AG04450 (cell line): ENCODE measurements around the gene GALNT6. TPM values are rescaled to one million over a fixed set of nuclear protein-coding genes. Genes with fewer than 3 reads are reported as not detected.

Experiments used
- CTCF ChIA-PET: fragments of 300-600, 350-600 bp; formaldehyde crosslinking; extraction: SDS; loops from one replicate; lab custom pipeline; 2022; ENCODE audit warnings: antibody characterized with exemption, inconsistent platforms; lab: Charles Lee
- POLR2A ChIA-PET: fragments of 350-600 bp; formaldehyde crosslinking; extraction: SDS; loops from one replicate; lab custom pipeline; 2021; ENCODE audit warnings: antibody characterized with exemption, inconsistent platforms; lab: Yijun Ruan, JAX
- DNase-seq: peaks from one replicate; pipeline ENCODE4 v3.0.0-alpha.2; 2011; ENCODE audit warnings: low read depth, low spot score
- H3K27ac ChIP-seq: one replicate; pipeline ENCODE4 v1.5.1; 2012; ENCODE audit warnings: low read depth, low read length, control low read depth
- H3K27me3 ChIP-seq: one replicate; pipeline ENCODE4 v1.6.0; 2012; ENCODE audit warnings: low read length; ENCODE audit not compliant: control insufficient read depth, insufficient read depth
- H3K4me3 ChIP-seq: 2 replicates; pipeline ENCODE4 v1.5.1; 2011; ENCODE audit warnings: mild to moderate bottlenecking, low read depth, low read length, control low read depth
- H3K9me3 ChIP-seq: 2 replicates; pipeline ENCODE4 v1.5.1; 2012; ENCODE audit warnings: low read length; ENCODE audit not compliant: control insufficient read depth, insufficient read depth
- polyA plus RNA-seq: library from polyadenylated mRNA; depleted of rRNA; stranded (reverse); fragments of >200 nt; gene quantifications from 2 replicates; pipeline ENCODE4 v1.2.3, GENCODE V29; 2011
- TF ChIP-seq, protein P1 (sequence below): IDR thresholded peaks from 2 replicates; pipeline ENCODE4 v1.5.1; 2011; ENCODE audit warnings: low read depth, low read length, control low read depth, inconsistent platforms

Gene GALNT6
- polyA plus RNA-seq, 1 experiment: 31.1 TPM

DNA sequence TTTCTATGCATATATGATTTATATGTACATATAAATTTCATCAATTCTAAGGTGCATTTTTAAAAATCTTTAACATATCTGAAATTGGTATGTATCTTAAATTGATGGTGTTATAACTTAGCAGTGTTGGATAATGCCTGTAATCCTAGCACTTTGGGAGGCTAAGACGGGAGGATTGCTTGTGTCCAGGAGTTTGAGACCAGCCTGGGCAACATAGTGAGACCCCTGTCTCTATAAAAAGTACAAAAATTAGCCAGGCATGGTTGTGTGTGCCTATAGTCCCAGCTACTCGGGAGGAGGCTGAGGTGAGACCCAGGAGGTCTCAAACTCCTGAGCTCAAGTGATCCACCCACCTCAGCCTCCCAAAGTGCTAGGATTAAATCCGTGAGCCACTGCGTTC, 6.5 kb upstream of the GALNT6 start:
- ChIA-PET POLR2A (no interaction called here), CTCF (interaction anchor here (1.1 kb wide), 1 partner anchor 478 kb away, joined by 3 read pairs; no protein-coding TSS in a partner anchor)
- H3K27me3 ChIP-seq: no peaks in the 10 kb centered on the region
- H3K4me3 ChIP-seq: no peak overlapping the region
- DNase-seq: no peak
- H3K9me3 ChIP-seq: no peaks in the 10 kb centered on the region
- no peak overlapping the region for H3K27ac ChIP-seq
- TF ChIP-seq, protein P1, sequence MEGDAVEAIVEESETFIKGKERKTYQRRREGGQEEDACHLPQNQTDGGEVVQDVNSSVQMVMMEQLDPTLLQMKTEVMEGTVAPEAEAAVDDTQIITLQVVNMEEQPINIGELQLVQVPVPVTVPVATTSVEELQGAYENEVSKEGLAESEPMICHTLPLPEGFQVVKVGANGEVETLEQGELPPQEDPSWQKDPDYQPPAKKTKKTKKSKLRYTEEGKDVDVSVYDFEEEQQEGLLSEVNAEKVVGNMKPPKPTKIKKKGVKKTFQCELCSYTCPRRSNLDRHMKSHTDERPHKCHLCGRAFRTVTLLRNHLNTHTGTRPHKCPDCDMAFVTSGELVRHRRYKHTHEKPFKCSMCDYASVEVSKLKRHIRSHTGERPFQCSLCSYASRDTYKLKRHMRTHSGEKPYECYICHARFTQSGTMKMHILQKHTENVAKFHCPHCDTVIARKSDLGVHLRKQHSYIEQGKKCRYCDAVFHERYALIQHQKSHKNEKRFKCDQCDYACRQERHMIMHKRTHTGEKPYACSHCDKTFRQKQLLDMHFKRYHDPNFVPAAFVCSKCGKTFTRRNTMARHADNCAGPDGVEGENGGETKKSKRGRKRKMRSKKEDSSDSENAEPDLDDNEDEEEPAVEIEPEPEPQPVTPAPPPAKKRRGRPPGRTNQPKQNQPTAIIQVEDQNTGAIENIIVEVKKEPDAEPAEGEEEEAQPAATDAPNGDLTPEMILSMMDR: no peak

DNA sequence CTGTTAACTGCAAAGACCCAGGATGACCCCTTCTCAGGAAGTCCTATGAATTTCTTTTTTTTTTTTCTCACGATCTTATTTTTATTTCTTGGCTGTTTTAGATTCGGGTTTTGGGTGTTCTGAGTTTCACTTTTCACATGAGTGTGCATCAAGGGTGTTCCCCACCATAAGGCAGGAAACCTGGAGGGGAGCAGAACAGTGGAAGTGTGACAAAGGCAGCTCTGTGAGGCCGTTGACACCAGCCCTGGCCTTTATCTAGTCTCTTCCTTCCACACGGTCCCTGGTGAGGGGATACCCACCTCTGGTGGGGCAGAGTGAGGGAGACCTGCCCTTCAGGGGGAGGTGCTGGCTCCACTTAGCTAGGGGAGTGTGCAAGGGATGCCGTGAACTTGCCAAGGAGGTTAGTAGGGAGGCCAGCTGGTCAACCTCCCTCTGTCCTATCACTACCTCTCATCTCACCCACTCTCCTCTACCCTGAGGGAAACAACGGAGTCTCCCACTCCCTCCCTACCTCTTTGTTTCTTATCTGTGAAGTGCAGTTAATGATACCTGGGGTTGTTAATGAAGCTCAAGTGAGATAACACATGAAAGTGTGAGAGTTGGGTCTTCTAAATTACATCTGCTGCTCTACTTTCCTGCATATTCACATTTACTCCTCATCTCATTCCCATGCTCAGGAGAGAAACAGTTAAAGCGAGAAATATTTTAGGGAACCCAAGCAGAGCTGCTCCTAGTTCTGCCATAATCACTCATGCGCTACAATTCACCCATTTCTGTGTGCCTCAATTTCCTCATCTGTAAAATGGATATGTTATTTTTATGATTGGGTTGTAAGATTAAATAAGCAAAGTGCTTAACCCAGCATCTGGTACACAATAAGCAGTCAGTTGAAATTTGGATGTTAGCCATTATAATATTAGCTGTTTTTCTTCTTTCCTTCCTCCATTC, 4.4 kb upstream of the GALNT6 start:
- Histone ChIP-seq H3K27me3 (no peaks in the 10 kb centered on the region), H3K9me3 (no peaks in the 10 kb centered on the region), H3K4me3 (no peak overlapping the region), H3K27ac (no peak overlapping the region)
- POLR2A ChIA-PET: interaction anchor here (0.6 kb wide), 1 partner anchor 178 kb away, joined by 3 read pairs; no protein-coding TSS in a partner anchor
- TF ChIP-seq, protein P1: no peak
- no peak for DNase-seq
- CTCF ChIA-PET: interaction anchor here (1.2 kb wide), 2 partner anchors 24 to 25 kb away, joined by 3 read pairs; no protein-coding TSS in a partner anchor

DNA sequence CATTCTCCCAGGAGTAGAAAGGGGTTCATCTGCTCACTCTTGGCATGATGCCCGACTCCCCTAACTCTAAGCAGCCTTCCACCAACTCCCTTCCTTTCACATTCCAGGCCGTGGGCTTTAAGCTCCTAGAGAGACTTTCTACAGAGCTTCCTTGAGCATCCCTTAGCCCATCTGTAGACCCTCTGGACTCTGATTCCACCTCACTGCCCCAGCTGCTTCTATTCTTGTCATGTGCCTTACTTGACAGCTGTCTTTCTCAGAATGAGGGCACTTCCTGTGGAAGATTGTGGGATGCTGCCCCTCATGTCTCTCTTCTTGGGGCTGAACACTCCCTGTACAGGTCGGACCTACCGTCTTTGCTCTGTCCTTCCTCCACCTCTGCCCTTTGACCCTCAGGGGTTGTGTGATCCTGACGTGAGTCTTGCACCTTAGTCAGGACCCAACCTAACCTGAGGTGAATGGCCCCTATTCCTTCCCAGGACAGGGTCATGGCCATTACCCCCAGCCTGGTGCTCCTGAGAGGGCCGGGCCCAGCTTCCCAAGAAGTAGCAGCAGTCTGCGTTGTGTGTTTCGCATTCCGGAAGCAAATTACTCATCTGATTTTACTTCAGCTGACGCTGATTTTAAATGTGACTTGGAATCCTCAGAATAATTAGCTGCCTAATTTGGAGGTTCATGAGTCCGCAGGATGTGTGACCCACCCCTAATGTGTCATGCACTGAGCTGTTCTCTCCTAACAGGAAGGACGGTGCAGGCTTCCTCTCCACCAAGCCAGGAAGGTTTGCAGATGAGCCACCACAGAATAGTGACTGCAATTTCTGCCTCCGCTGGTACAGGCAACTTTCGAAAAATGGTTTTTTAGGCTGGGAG, 2.7 kb upstream of the GALNT6 start:
- CTCF ChIA-PET: interaction anchor here (1.2 kb wide), 1 partner anchor 26 kb away, joined by 3 read pairs; no protein-coding TSS in a partner anchor
- Histone ChIP-seq H3K4me3 (peak overlapping the region; percentile 7; the same call in 1 of the 2 replicates), H3K27me3 (no peaks in the 10 kb centered on the region), H3K9me3 (no peaks in the 10 kb centered on the region), H3K27ac (peak overlapping the region; percentile 84)
- peak; percentile 59 for DNase-seq
- TF ChIP-seq, protein P1: no peak
- POLR2A ChIA-PET: interaction anchor here (1.2 kb wide), 1 partner anchor 22 kb away, joined by 5 read pairs; no protein-coding TSS in a partner anchor

DNA sequence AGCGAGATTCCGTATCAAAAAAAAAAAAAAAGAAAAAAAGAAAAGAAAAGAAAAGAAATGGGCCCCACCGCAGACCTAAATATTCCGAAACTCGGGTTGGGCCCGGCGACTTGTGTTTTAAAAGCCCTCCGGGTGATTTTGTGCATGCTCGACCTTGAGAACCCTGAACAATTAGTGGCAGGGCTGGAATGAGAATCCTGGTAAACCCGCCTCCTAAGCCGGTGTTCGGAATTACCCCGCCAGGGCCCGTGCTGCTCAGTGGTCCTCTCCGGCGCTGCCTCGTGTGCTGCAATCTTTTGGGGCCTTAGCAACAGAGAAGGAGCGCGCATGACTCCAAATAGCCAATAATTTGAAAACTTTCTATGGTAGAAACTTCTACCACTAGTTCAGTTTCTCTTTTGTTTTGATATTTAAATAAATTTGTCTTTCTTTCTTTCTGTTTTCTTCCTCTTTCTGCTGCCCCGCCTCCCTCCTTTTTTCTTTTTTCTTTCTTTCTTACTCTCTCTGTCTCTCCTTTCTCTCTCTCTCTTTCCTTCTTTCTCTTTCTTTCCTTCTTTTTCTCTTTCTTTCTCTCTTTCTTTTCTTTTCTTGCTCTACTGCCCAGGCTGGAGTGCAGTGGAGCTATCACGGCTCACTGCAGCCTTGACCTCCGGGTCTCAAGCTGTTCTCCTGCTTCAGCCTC, 1.5 kb upstream of the GALNT6 start:
- TF ChIP-seq, protein P1: peak; percentile 8; the same call in 1 of the 2 replicates
- Histone ChIP-seq H3K4me3 (peak overlapping the region; percentile 32), H3K9me3 (no peaks in the 10 kb centered on the region), H3K27me3 (no peaks in the 10 kb centered on the region), H3K27ac (peak overlapping the region; percentile 65)
- DNase-seq: no peak
- ChIA-PET POLR2A (interaction anchor here (2.5 kb wide), 1 partner anchor 21 kb away, joined by 12 read pairs; no protein-coding TSS in a partner anchor), CTCF (interaction anchor here (0.7 kb wide), 1 partner anchor 140 kb away, joined by 3 read pairs; no protein-coding TSS in a partner anchor)
